GM12892 (cell line): ENCODE data around the gene DTX3.
A peak's percentile ranks its signal among the peaks of the same experiment; 100 is the strongest.
"Not testable (repeated sequence)": the region's sequence is repeated elsewhere in the genome, so short reads cannot be mapped to it uniquely, and the experiment has no call there.

Source experiments
- DNase-seq: peaks from one replicate; pipeline ENCODE4 v3.0.0; 2011; ENCODE audit not compliant: insufficient read length
- FAIRE-seq: peaks from 2 replicates; lab custom pipeline; 2011; peaks lifted over from hg19 to GRCh38; lab: Jason Lieb, UNC
- POLR2A ChIP-seq: IDR thresholded peaks from 2 replicates; pipeline ENCODE4 v1.6.1; 2011; ENCODE audit warnings: low read depth, low read length, control low read depth
- POLR2AphosphoS5 ChIP-seq: IDR thresholded peaks from 2 replicates; pipeline ENCODE4 v1.6.1; 2011; ENCODE audit warnings: low read depth, low read length, control low read depth
- TAF1 ChIP-seq: IDR thresholded peaks from 2 replicates; pipeline ENCODE4 v1.6.1; 2011; ENCODE audit warnings: low read depth, mild to moderate bottlenecking, control low read depth, low read length, borderline replicate concordance

The DTX3 gene

DNA sequence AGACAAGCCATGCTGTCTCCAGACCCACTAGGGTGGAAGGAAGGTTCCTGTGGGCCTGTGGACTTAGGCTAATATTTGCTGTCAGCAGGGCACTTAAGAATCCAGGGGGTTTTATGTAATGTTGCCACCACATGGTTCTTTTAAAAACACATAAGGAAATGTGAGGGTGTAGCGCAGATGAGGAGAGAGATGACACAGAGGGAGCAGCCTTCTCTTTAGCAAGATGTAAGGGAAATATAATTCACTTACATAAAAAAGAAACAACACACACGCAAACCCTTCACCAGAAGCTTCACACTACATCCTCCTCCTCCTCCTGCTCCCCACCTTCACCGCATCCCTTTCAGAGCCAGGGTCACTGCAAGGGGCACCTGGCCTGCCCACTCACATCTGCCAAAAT, 18.5 kb upstream of the DTX3 start:
- no peak for TF ChIP-seq TAF1
- FAIRE-seq, result no peak

DNA sequence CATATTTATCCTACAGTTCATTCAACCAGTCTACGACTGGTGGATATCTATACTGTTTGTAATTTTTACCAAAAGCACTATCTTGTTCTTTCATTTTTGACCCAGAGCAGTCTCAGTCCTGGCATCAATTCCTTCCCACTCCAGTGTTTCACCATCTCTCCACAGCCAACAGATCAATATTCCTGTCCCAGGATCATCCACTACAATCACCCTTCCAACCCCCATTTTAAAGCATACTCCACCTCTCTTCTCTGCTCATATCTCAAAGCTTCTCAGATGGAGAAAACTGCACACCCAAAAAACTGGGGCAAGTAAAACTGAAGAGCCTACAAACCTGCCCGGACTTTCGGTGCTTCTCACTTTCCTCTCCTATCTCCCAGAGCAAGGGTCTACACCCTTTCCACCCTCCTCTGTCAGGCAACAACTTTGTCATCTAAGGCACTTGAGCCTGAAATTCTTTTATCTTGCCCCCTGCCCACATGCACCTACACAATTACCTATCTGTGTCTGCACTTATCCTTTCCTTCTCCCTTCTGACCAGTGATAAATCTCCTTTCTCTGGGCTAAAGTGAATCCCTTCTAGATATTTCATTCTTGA, 17.7 kb upstream of the DTX3 start:
- TF ChIP-seq TAF1 (no peak), POLR2A (no peak), POLR2AphosphoS5 (no peak)
- DNase-seq (no peak), FAIRE-seq (no peak)

More for the DNA sequence above, 18.5 kb upstream of the DTX3 start:
- no peak for DNase-seq

DNA sequence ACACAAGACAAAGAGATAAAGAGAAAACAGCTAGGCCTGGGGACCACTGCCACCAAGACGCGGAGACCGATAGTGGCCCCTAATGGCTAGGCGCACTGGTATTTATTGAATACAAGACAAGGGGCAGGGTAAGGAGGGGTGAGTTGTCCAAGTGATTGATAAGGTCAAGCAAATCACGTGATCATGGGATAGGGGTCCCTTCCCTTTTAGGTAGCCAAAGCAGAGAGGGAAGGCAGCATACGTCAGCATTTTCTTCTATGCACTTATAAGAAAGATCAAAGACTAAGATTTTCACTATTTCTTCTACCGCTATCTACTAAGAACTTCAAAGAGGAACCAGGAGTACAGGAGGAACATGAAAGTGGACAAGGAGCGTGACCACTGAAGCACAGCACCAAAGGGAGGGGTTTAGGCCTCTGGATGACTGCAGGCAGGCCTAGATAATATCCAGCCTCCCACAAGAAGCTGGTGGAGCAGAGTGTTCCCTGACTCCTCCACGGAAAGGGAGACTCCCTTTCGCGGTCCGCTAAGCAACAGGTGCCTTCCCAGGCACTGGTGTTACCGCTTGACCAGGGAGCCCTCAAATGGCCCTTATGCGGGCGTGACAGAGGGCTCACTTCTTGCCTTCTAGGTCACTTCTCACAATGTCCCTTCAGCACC, 15.5 kb upstream of the DTX3 start:
- not testable (repeated sequence) for DNase-seq, FAIRE-seq

DNA sequence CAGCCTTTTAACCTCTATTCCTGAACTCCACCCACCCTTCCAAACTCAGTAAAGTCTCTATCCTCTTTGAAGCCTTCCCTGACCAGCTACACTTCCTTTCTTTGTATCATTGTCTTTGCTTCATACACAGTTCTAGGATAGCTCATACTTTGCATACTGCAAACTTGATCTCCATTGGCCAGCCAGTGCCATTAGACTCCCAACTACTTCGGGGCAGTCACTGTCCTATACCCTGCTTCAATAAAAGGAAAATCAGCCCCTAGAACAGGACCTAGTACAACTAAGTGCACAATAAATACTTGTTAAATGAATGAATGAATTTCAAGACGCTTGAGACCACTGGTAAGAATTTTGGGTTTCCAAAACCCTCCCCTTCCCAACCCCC, 14.2 kb upstream of the DTX3 start:
- TF ChIP-seq TAF1, result no peak
- no peak for TF ChIP-seq POLR2AphosphoS5
- TF ChIP-seq POLR2A, result no peak
- DNase-seq (no peak), FAIRE-seq (no peak)

GRCh38 chr12:57590864-57591781, 13.5 kb upstream of the DTX3 start, which contains the start of gene PIP4K2C:
Gene PIP4K2C, plus strand, starts transcription at chr12:57591192. Its CDS starts 98 bp downstream, at chr12:57591290.
- peak; percentile 95 for DNase-seq
- FAIRE-seq, result peak; percentile 96
- peak; percentile 86 for TF ChIP-seq POLR2A
- TF ChIP-seq POLR2AphosphoS5, result peak; percentile 63
- 0 out of 2 replicates have a peak, but pooled peaks have one; percentile 23 for TF ChIP-seq TAF1

- no peak for FAIRE-seq
- no peak for DNase-seq
Observed at GRCh38 chr12:57591782-57592325, 12.8 kb upstream of the DTX3 start.

DNA sequence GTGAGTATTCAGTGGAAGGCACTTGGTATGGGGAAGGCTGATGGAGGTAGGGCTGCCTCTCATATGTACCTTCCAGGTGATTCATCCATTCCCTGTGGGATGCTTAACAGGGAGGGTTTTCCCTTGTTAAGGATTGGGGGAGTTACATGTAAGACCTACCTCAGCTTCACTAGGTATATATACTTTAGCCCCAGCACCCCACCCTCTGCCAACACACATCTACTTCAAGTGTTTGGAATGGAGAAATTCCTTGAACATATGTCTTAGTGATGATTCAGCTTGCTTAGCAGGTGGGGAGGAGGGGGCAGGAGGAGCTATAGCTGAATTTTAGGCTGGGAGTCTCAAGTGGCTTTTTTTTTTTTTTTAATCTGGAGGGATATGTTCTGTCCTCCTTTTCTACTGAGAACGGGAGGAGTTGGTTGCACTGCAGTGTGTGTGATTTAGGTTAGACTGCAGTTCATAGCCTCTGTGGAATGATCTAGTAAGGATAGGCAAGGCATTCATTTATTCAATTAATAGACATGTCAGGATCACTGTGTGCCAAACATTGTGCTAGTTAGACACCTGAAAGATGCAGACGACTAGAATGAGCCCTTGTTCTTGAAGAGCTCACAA, 12.0 kb upstream of the DTX3 start:
- no peak for DNase-seq
- FAIRE-seq, result no peak
- TF ChIP-seq TAF1 (no peak), POLR2AphosphoS5 (no peak), POLR2A (no peak)

More at GRCh38 chr12:57591782-57592325, 12.8 kb upstream of the DTX3 start:
- TF ChIP-seq POLR2A (no peak), POLR2AphosphoS5 (no peak), TAF1 (no peak)

GRCh38 chr12:57593187-57593586, 11.4 kb upstream of the DTX3 start:
- DNase-seq (no peak), FAIRE-seq (no peak)
- TF ChIP-seq POLR2A (no peak), POLR2AphosphoS5 (no peak), TAF1 (no peak)

GRCh38 chr12:57600395-57600794, 4.2 kb upstream of the DTX3 start:
- TF ChIP-seq POLR2A (no peak), POLR2AphosphoS5 (no peak), TAF1 (no peak)

DNA sequence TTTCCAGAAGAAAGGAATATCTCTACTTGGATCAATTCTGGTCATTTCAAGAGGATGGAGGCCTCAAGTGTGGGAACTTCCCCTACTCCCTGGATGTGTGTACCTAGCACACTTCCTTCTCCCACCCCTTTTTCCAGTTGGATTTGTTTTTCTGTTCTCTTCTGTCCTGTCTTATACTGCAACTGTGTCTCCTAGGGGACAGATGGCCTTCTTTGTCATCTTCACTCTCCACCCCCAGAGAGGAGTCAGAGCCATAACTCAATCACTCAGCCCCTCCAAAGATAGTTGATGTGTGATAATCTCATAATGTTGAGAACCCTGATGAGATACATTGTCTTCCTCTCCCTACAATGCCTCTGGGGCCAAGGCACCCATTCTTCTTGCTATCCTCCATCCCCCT, 2.1 kb upstream of the DTX3 start:
- TF ChIP-seq POLR2A (no peak), POLR2AphosphoS5 (no peak), TAF1 (no peak)
- FAIRE-seq, result no peak

More at GRCh38 chr12:57600395-57600794, 4.2 kb upstream of the DTX3 start:
- DNase-seq, result no peak
- no peak for FAIRE-seq

GRCh38 chr12:57603324-57603723, 1.3 kb upstream of the DTX3 start:
- FAIRE-seq, result no peak
- TF ChIP-seq POLR2AphosphoS5, result no peak
- no peak for TF ChIP-seq POLR2A
- no peak for TF ChIP-seq TAF1
- no peak for DNase-seq

More for the DNA sequence above, 2.1 kb upstream of the DTX3 start:
- DNase-seq, result no peak
